H9 (cell line): ENCODE data around the gene NANOS2. TPM values are rescaled to one million over a fixed set of nuclear protein-coding genes. Genes with fewer than 3 reads are reported as not detected.

ENCODE experiments used
- DNase-seq: peaks from one replicate; pipeline ENCODE4 v3.0.0-alpha.2; 2017
- H2AFZ ChIP-seq: one replicate; pipeline ENCODE4 v1.6.1; 2013; ENCODE audit warnings: mild to moderate bottlenecking, low read length, control low read depth, moderate library complexity
- H2AK5ac ChIP-seq: 2 replicates; pipeline ENCODE4 v1.6.1; 2013; ENCODE audit warnings: low read length, control low read depth, mixed read lengths; ENCODE audit not compliant: insufficient read length
- H2BK120ac ChIP-seq: one replicate; pipeline ENCODE4 v1.6.1; 2013; ENCODE audit warnings: low read depth, mild to moderate bottlenecking, low read length, control low read depth, inconsistent platforms; ENCODE audit not compliant: poor library complexity, severe bottlenecking
- H2BK12ac ChIP-seq: 2 replicates; pipeline ENCODE4 v1.6.1; 2013; ENCODE audit warnings: low read length, control low read depth, mixed read lengths, low read depth; ENCODE audit not compliant: insufficient read length
- H2BK15ac ChIP-seq: 2 replicates; pipeline ENCODE4 v1.6.1; 2013; ENCODE audit warnings: low read depth, low read length, control low read depth
- H2BK20ac ChIP-seq: one replicate; pipeline ENCODE4 v1.6.1; 2013; ENCODE audit warnings: low read depth, mild to moderate bottlenecking, low read length, control low read depth, inconsistent platforms; ENCODE audit not compliant: poor library complexity, severe bottlenecking
- H2BK5ac ChIP-seq: 2 replicates; pipeline ENCODE4 v1.6.1; 2013; ENCODE audit warnings: low read length, control low read depth, mixed read lengths; ENCODE audit not compliant: insufficient read length
- H3K14ac ChIP-seq: 2 replicates; pipeline ENCODE4 v1.6.1; 2013; ENCODE audit warnings: low read length, control low read depth; ENCODE audit not compliant: insufficient read depth
- H3K18ac ChIP-seq: 2 replicates; pipeline ENCODE4 v1.6.1; 2013; ENCODE audit warnings: low read depth, mild to moderate bottlenecking, mixed read lengths, low read length, control low read depth; ENCODE audit not compliant: insufficient read length
- H3K23ac ChIP-seq: 2 replicates; pipeline ENCODE4 v1.6.1; 2013; ENCODE audit warnings: low read length, control low read depth, mixed read lengths, low read depth; ENCODE audit not compliant: insufficient read length
- H3K23me2 ChIP-seq: 2 replicates; pipeline ENCODE4 v1.6.1; 2013; ENCODE audit warnings: low read depth, mild to moderate bottlenecking, mixed read lengths, low read length, control low read depth; ENCODE audit not compliant: insufficient read length, poor library complexity, severe bottlenecking
- H3K27ac ChIP-seq: 2 replicates; pipeline ENCODE4 v1.5.1; 2013; ENCODE audit warnings: low read length, control low read depth, mixed read lengths, low read depth; ENCODE audit not compliant: insufficient read length
- H3K27me3 ChIP-seq: 2 replicates; pipeline ENCODE4 v1.6.1; 2013; ENCODE audit warnings: low read length, control low read depth, inconsistent platforms; ENCODE audit not compliant: insufficient read depth
- H3K4ac ChIP-seq: 2 replicates; pipeline ENCODE4 v1.6.1; 2013; ENCODE audit warnings: low read depth, mild to moderate bottlenecking, control low read depth, inconsistent platforms, low read length, moderate library complexity
- H3K4me1 ChIP-seq: 2 replicates; pipeline ENCODE4 v1.6.1; 2013; ENCODE audit warnings: low read length, control low read depth, inconsistent platforms; ENCODE audit not compliant: insufficient read depth
- H3K4me2 ChIP-seq: 2 replicates; pipeline ENCODE4 v1.6.1; 2013; ENCODE audit warnings: low read length, control low read depth, mixed read lengths; ENCODE audit not compliant: insufficient read length, insufficient read depth
- H3K56ac ChIP-seq: 2 replicates; pipeline ENCODE4 v1.6.1; 2013; ENCODE audit warnings: low read depth, mild to moderate bottlenecking, mixed read lengths, low read length, control low read depth; ENCODE audit not compliant: insufficient read length
- H3K79me1 ChIP-seq: 2 replicates; pipeline ENCODE4 v1.6.1; 2013; ENCODE audit warnings: low read depth, mild to moderate bottlenecking, moderate library complexity, low read length, control low read depth, inconsistent platforms; ENCODE audit not compliant: insufficient read depth, poor library complexity, severe bottlenecking
- H3K79me2 ChIP-seq: 2 replicates; pipeline ENCODE4 v1.6.1; 2013; ENCODE audit warnings: low read length, control low read depth, inconsistent platforms; ENCODE audit not compliant: insufficient read depth
- H3K9ac ChIP-seq: 2 replicates; pipeline ENCODE4 v1.6.1; 2013; ENCODE audit warnings: low read length, control low read depth, mixed read lengths; ENCODE audit not compliant: insufficient read length; ENCODE audit errors: extremely low read depth
- H3K9me3 ChIP-seq: one replicate; pipeline ENCODE4 v1.6.1; 2013; ENCODE audit warnings: low read depth, low read length, inconsistent platforms; ENCODE audit not compliant: control insufficient read depth
- H3T11ph ChIP-seq: one replicate; pipeline ENCODE4 v1.6.1; 2013; ENCODE audit warnings: mild to moderate bottlenecking, low read length, control low read depth, inconsistent platforms
- H4K20me1 ChIP-seq: one replicate; pipeline ENCODE4 v1.6.1; 2013; ENCODE audit not compliant: control insufficient read depth, insufficient read length, insufficient read depth
- H4K5ac ChIP-seq: 2 replicates; pipeline ENCODE4 v1.6.1; 2013; ENCODE audit warnings: low read depth, mild to moderate bottlenecking, mixed read lengths, low read length, control low read depth; ENCODE audit not compliant: insufficient read length
- H4K8ac ChIP-seq: replicated peaks from 2 replicates; pipeline ENCODE4 v1.6.1; 2013; ENCODE audit warnings: low read length, control low read depth, mixed read lengths, low read depth; ENCODE audit not compliant: insufficient read length
- H4K91ac ChIP-seq: 2 replicates; pipeline ENCODE4 v1.6.1; 2013; ENCODE audit warnings: low read depth, mild to moderate bottlenecking, moderate library complexity, mixed read lengths, low read length, control low read depth; ENCODE audit not compliant: insufficient read length
- H3K27ac Mint-ChIP-seq, 3 experiments: 2 replicates in 2 of 3; 3 replicates in 1 of 3; pipeline ENCODE4 v1.8.0; 2020 to 2021; ENCODE audit warnings: mixed read lengths in 3 of 3, mild to moderate bottlenecking in 1 of 3, moderate library complexity in 1 of 3
- H3K27me3 Mint-ChIP-seq: 2 replicates; pipeline ENCODE4 v1.8.0; 2021; ENCODE audit warnings: low read depth, mild to moderate bottlenecking, moderate library complexity, mixed read lengths
- H3K36me3 Mint-ChIP-seq, 3 experiments: 2 replicates in 2 of 3; 3 replicates in 1 of 3; pipeline ENCODE4 v1.8.0; 2020 to 2021; ENCODE audit warnings: low read depth in 3 of 3, mixed read lengths in 3 of 3; ENCODE audit not compliant: insufficient read depth in 1 of 3
- H3K4me1 Mint-ChIP-seq, 2 experiments: 2 replicates each; pipeline ENCODE4 v1.8.0; 2020; ENCODE audit warnings: mixed read lengths in 2 of 2
- H3K4me3 Mint-ChIP-seq, 2 experiments: 2 replicates in 1 of 2; 3 replicates in 1 of 2; pipeline ENCODE4 v1.8.0; 2020 to 2021; ENCODE audit warnings: mild to moderate bottlenecking in 2 of 2, mixed read lengths in 2 of 2, moderate library complexity in 1 of 2
- H3K9me3 Mint-ChIP-seq, 2 experiments: 2 replicates in 1 of 2; 3 replicates in 1 of 2; pipeline ENCODE4 v1.8.0; 2020; ENCODE audit warnings: mild to moderate bottlenecking in 2 of 2, mixed read lengths in 2 of 2, moderate library complexity in 1 of 2
- CTCF ChIP-seq: fragments of 200-600 bp; sonication (generic); conservative IDR thresholded peaks from 3 replicates; pipeline ENCODE4 v1.8.0; 2021; ENCODE audit warnings: antibody characterized with exemption, mild to moderate bottlenecking
- WGBS: extraction: QIAGEN DNeasy Blood & Tissue Kit; methylation state at CpG from one replicate; pipeline ENCODE4 v1.1.7; 2013; ENCODE audit warnings: missing lambda C conversion rate, low lambda C conversion rate, mixed read lengths; ENCODE audit not compliant: insufficient read length; ENCODE audit errors: extremely low coverage; 5-methylcytosine and 5-hydroxymethylcytosine counted together
- total RNA-seq: library from RNA; stranded (reverse); gene quantifications from 2 replicates; pipeline ENCODE4 v1.2.1, GENCODE V29; 2021

The NANOS2 gene
- total RNA-seq, 1 experiment from 2014 or later, result not detected

- Histone ChIP-seq H3K27ac (no peak overlapping the region), H4K91ac (no peak overlapping the region), H3K18ac (no peak overlapping the region), H2BK120ac (no peak overlapping the region), H2BK12ac (no peak overlapping the region), H4K8ac (no peak overlapping the region), H3K9me3 (no peaks in the 10 kb centered on the region), H3K56ac (no peak overlapping the region), H2AK5ac (no peak overlapping the region), H4K5ac (no peak overlapping the region), H3K4me2 (no peak overlapping the region), H2BK5ac (no peak overlapping the region), H3K9ac (no peak overlapping the region), H3K4ac (no peak overlapping the region), H3K14ac (no peak overlapping the region), H4K20me1 (no peaks in the 10 kb centered on the region), H3K27me3 (no peaks in the 10 kb centered on the region; the same call in 1 of the 2 replicates), H3K23me2 (no peaks in the 10 kb centered on the region), H3K4me1 (no peaks in the 10 kb centered on the region), H3K79me2 (no peaks in the 10 kb centered on the region), H3K79me1 (no peaks in the 10 kb centered on the region), H3K23ac (no peak overlapping the region), H2BK20ac (no peak overlapping the region), H2AFZ (no peak overlapping the region), H3T11ph (no peak overlapping the region), H2BK15ac (no peak overlapping the region)
- Mint-ChIP-seq H3K27me3 (peaks cover 16% of the 10 kb centered on the region), H3K36me3 (no peaks in the 10 kb centered on the region), H3K4me1 (peaks cover 5 to 15% of the 10 kb centered on the region in 2 experiments; a peak in 3 of 4 replicates), H3K27ac (peak overlapping the region in 1 of 3 experiments; percentile 71; a peak in 3 of 7 replicates), H3K4me3 (no peak overlapping the region), H3K9me3 (no peaks in the 10 kb centered on the region)
- peak; percentile 84 for DNase-seq
- TF ChIP-seq CTCF, result peak; percentile 68
- no CpG with 5 or more reads among the region's 9 CpGs for whole genome bisulfite sequencing
These were observed 7.7 kb upstream of the NANOS2 start for GRCh38 chr19:45922281-45922680.
